ENCODE measurements around the gene CEP350.

- TF ChIP-seq SIN3A (IDR thresholded peaks at IDR 0.05; ENCODE audit: borderline replicate concordance, insufficient read depth, low read depth, low read length), result no peak
- TF ChIP-seq, protein P1, sequence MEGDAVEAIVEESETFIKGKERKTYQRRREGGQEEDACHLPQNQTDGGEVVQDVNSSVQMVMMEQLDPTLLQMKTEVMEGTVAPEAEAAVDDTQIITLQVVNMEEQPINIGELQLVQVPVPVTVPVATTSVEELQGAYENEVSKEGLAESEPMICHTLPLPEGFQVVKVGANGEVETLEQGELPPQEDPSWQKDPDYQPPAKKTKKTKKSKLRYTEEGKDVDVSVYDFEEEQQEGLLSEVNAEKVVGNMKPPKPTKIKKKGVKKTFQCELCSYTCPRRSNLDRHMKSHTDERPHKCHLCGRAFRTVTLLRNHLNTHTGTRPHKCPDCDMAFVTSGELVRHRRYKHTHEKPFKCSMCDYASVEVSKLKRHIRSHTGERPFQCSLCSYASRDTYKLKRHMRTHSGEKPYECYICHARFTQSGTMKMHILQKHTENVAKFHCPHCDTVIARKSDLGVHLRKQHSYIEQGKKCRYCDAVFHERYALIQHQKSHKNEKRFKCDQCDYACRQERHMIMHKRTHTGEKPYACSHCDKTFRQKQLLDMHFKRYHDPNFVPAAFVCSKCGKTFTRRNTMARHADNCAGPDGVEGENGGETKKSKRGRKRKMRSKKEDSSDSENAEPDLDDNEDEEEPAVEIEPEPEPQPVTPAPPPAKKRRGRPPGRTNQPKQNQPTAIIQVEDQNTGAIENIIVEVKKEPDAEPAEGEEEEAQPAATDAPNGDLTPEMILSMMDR (IDR thresholded peaks at IDR 0.05), result no peak
- TF ChIP-seq POLR2AphosphoS5 (IDR thresholded peaks at IDR 0.05; ENCODE audit: low read depth, low read length), result no peak
- TF ChIP-seq, protein P2, sequence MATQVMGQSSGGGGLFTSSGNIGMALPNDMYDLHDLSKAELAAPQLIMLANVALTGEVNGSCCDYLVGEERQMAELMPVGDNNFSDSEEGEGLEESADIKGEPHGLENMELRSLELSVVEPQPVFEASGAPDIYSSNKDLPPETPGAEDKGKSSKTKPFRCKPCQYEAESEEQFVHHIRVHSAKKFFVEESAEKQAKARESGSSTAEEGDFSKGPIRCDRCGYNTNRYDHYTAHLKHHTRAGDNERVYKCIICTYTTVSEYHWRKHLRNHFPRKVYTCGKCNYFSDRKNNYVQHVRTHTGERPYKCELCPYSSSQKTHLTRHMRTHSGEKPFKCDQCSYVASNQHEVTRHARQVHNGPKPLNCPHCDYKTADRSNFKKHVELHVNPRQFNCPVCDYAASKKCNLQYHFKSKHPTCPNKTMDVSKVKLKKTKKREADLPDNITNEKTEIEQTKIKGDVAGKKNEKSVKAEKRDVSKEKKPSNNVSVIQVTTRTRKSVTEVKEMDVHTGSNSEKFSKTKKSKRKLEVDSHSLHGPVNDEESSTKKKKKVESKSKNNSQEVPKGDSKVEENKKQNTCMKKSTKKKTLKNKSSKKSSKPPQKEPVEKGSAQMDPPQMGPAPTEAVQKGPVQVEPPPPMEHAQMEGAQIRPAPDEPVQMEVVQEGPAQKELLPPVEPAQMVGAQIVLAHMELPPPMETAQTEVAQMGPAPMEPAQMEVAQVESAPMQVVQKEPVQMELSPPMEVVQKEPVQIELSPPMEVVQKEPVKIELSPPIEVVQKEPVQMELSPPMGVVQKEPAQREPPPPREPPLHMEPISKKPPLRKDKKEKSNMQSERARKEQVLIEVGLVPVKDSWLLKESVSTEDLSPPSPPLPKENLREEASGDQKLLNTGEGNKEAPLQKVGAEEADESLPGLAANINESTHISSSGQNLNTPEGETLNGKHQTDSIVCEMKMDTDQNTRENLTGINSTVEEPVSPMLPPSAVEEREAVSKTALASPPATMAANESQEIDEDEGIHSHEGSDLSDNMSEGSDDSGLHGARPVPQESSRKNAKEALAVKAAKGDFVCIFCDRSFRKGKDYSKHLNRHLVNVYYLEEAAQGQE (IDR thresholded peaks at IDR 0.05; ENCODE audit: insufficient read depth in 1 of 2, low read depth in 2 of 2, low read length in 1 of 2), result no peak
Measured at GRCh38 chr1:180057883-180058396, 103.3 kb downstream of the CEP350 start.
